ENCODE measurements around the gene PANX2. TPM values are rescaled to one million over a fixed set of nuclear protein-coding genes. Genes with fewer than 3 reads are reported as not detected.

Gene PANX2
- total RNA-seq, 1 donor: 0.90 TPM

GRCh38 chr22:50184004-50184901, 13.7 kb downstream of the PANX2 start:
- H3K4me3 ChIP-seq (ENCODE audit: low read depth, low read length): no peak overlapping the region
- TF ChIP-seq CTCF (IDR thresholded peaks at IDR 0.05; ENCODE audit: insufficient read depth, low read length): no peak
- peak; percentile 61 for DNase-seq (ENCODE audit: low read depth)

- no peak for DNase-seq (ENCODE audit: low read depth)
- H3K4me3 ChIP-seq (ENCODE audit: low read depth, low read length): peak overlapping the region; percentile 61
These were observed 14.4 kb downstream of the PANX2 start for GRCh38 chr22:50184902-50185374.

GRCh38 chr22:50185375-50186087, 15.0 kb downstream of the PANX2 start, which contains the start of gene TRABD:
Gene TRABD, plus strand, starts transcription at chr22:50185913. Its CDS starts 7,148 bp downstream, at chr22:50193061.
- DNase-seq (ENCODE audit: low read depth): peak; percentile 82
- no peak for TF ChIP-seq CTCF (IDR thresholded peaks at IDR 0.05; ENCODE audit: insufficient read depth, low read length)

More at GRCh38 chr22:50184902-50185374, 14.4 kb downstream of the PANX2 start:
- no peak for TF ChIP-seq CTCF (IDR thresholded peaks at IDR 0.05; ENCODE audit: insufficient read depth, low read length)

GRCh38 chr22:50186181-50186714, 15.7 kb downstream of the PANX2 start:
- no peak for DNase-seq (ENCODE audit: low read depth)
- TF ChIP-seq CTCF (IDR thresholded peaks at IDR 0.05; ENCODE audit: insufficient read depth, low read length): no peak
- H3K4me3 ChIP-seq (ENCODE audit: low read depth, low read length): peak overlapping the region; percentile 72

More at GRCh38 chr22:50185375-50186087, 15.0 kb downstream of the PANX2 start, which contains the start of gene TRABD:
- H3K4me3 ChIP-seq (ENCODE audit: low read depth, low read length): peak within 1 kb of the TSS; percentile 72

GRCh38 chr22:50186761-50187523, 16.4 kb downstream of the PANX2 start:
- peak overlapping the region; percentile 72 for H3K4me3 ChIP-seq (ENCODE audit: low read depth, low read length)
- no peak for TF ChIP-seq CTCF (IDR thresholded peaks at IDR 0.05; ENCODE audit: insufficient read depth, low read length)
- DNase-seq (ENCODE audit: low read depth): peak; percentile 35

- no peak for DNase-seq (ENCODE audit: low read depth)
- TF ChIP-seq CTCF (IDR thresholded peaks at IDR 0.05; ENCODE audit: insufficient read depth, low read length): no peak
- H3K4me3 ChIP-seq (ENCODE audit: low read depth, low read length): no peak overlapping the region
These were observed 17.8 kb downstream of the PANX2 start for GRCh38 chr22:50188356-50188755.

Measured in fibroblast of the aortic adventitia (primary cell).